Lower leg skin (tissue), 3 donors: ENCODE measurements around the gene PDK3.

Source experiments
- POLR2A ChIP-seq, 2 donors: fragments of 450-650 bp; IDR thresholded peaks; one replicate each; pipeline ENCODE4 v1.6.1; 2016 to 2017; ENCODE audit warnings: antibody characterized with exemption in 2 of 2, mild to moderate bottlenecking in 1 of 2, moderate library complexity in 1 of 2
- TF ChIP-seq, protein P1 (sequence below), 3 donors: fragments of 450-650 bp; IDR thresholded peaks; one replicate each; pipeline ENCODE4 v1.5.1; 2016; ENCODE audit warnings: antibody characterized with exemption in 3 of 3, mild to moderate bottlenecking in 3 of 3, moderate library complexity in 2 of 3

DNA sequence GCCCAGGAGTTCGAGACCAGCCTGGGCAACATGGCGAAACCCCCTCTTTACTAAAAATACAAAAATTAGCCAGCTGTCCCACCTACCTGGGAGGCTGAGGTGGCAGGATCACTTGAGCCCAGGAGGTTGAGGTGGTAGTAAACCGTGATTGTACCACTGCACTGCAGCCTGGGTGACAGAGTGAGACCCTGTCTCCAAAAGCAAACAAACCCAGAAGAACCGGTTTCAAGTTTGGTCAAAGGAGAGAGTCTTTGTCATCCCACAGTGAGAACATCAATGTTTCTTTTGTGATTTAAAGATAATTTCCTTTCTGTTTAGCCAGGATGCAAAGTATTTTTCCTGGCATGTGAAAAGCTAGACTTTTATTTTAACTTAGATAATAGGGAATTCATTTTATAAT is 26.7 kb downstream of the PDK3 start:
- TF ChIP-seq, protein P1, sequence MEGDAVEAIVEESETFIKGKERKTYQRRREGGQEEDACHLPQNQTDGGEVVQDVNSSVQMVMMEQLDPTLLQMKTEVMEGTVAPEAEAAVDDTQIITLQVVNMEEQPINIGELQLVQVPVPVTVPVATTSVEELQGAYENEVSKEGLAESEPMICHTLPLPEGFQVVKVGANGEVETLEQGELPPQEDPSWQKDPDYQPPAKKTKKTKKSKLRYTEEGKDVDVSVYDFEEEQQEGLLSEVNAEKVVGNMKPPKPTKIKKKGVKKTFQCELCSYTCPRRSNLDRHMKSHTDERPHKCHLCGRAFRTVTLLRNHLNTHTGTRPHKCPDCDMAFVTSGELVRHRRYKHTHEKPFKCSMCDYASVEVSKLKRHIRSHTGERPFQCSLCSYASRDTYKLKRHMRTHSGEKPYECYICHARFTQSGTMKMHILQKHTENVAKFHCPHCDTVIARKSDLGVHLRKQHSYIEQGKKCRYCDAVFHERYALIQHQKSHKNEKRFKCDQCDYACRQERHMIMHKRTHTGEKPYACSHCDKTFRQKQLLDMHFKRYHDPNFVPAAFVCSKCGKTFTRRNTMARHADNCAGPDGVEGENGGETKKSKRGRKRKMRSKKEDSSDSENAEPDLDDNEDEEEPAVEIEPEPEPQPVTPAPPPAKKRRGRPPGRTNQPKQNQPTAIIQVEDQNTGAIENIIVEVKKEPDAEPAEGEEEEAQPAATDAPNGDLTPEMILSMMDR (IDR thresholded peaks at IDR 0.05): no peak
- TF ChIP-seq POLR2A (IDR thresholded peaks at IDR 0.05): no peak
